ENCODE measurements around the gene CHRNA1.

CHRNA1 gene

DNA sequence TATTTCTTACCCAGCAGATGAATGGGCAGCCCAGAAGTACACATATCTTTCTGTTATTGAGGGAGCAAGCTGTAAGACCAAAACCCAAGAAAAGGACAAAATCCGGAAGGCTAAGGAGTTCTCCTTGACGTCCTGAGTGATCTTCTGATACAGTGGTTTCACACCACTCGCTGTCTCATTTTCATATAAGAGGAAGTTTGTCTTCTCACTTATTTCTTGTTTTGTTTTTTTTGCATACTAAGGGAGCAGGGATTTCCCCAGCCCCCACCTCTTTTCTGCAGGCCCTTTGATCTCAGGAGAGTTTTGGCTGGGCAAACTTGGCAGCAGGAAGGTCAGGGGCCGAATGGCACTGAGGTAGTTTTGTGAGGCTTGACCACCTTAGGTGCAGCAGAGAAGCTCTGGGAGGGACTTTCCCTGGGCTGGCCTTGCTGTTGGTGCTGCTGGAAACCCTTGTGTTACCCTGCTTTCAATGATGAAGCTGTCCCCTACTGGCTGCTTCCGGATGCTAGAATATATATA, 13.3 kb downstream of the CHRNA1 start:
- Histone ChIP-seq H3K4me3 (replicated peaks; ENCODE audit: low read depth, low read length) (no peak overlapping the region), H3K36me3 (ENCODE audit: control insufficient read depth, insufficient read depth, low read length) (no peaks in the 10 kb centered on the region), H3K27me3 (replicated peaks; ENCODE audit: control insufficient read depth, insufficient read depth, low read length) (no peaks in the 10 kb centered on the region; the same call in 1 of the 2 replicates)
- DNase-seq (ENCODE audit: extremely low read depth, insufficient read length): peak; percentile 59
- TF ChIP-seq, protein P1, sequence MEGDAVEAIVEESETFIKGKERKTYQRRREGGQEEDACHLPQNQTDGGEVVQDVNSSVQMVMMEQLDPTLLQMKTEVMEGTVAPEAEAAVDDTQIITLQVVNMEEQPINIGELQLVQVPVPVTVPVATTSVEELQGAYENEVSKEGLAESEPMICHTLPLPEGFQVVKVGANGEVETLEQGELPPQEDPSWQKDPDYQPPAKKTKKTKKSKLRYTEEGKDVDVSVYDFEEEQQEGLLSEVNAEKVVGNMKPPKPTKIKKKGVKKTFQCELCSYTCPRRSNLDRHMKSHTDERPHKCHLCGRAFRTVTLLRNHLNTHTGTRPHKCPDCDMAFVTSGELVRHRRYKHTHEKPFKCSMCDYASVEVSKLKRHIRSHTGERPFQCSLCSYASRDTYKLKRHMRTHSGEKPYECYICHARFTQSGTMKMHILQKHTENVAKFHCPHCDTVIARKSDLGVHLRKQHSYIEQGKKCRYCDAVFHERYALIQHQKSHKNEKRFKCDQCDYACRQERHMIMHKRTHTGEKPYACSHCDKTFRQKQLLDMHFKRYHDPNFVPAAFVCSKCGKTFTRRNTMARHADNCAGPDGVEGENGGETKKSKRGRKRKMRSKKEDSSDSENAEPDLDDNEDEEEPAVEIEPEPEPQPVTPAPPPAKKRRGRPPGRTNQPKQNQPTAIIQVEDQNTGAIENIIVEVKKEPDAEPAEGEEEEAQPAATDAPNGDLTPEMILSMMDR (IDR thresholded peaks at IDR 0.05; ENCODE audit: insufficient read depth, low read length, poor library complexity, severe bottlenecking): peak; percentile 5

DNA sequence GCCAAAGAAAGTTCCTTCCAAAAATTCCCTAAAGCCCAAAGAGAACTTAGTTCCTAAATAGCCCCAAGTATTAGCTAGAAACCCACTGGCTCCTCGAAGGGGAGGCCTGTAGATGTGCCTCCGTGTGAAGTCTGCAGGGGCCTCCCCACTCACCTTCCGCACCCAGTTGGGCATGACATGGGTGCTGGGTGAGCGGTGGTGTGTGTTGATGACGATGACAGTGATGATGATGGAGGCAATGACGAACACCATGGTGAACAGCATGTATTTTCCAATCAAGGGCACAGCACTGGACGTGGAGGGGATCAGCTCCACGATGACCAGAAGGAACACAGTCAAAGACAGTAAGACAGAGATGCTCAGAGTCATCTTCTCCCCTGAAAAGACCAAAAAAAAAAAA, 14.5 kb downstream of the CHRNA1 start:
- Histone ChIP-seq H3K36me3 (ENCODE audit: control insufficient read depth, insufficient read depth, low read length) (no peaks in the 10 kb centered on the region), H3K27me3 (replicated peaks; ENCODE audit: control insufficient read depth, insufficient read depth, low read length) (no peaks in the 10 kb centered on the region; the same call in 1 of the 2 replicates), H3K4me3 (replicated peaks; ENCODE audit: low read depth, low read length) (no peak overlapping the region)
- TF ChIP-seq, protein P1 (IDR thresholded peaks at IDR 0.05; ENCODE audit: insufficient read depth, low read length, poor library complexity, severe bottlenecking): no peak
- no peak for DNase-seq (ENCODE audit: extremely low read depth, insufficient read length)

DNA sequence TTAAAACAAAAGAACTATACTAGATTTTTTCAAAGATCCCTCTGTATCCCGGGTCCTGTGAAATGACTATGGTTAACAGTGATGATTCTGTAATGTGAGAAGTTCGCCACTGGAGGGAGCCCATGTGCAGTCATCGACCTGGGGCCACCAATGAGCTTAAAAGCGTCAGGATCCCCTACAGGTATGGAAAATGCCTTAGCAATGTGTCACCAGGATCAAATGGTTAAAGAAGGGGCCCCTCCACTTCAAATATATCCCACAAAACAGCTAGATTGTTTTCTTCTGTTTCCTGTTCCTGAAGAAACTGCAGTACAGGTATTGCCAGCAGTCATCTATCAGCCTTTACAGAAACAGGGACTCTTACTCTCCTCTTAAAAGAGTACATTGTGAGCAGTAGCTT, 15.3 kb downstream of the CHRNA1 start:
- Histone ChIP-seq H3K36me3 (ENCODE audit: control insufficient read depth, insufficient read depth, low read length) (no peaks in the 10 kb centered on the region), H3K4me3 (replicated peaks; ENCODE audit: low read depth, low read length) (no peak overlapping the region), H3K27me3 (replicated peaks; ENCODE audit: control insufficient read depth, insufficient read depth, low read length) (no peaks in the 10 kb centered on the region; the same call in 1 of the 2 replicates)
- TF ChIP-seq, protein P1 (IDR thresholded peaks at IDR 0.05; ENCODE audit: insufficient read depth, low read length, poor library complexity, severe bottlenecking): peak; percentile 84
- DNase-seq (ENCODE audit: extremely low read depth, insufficient read length): no peak

DNA sequence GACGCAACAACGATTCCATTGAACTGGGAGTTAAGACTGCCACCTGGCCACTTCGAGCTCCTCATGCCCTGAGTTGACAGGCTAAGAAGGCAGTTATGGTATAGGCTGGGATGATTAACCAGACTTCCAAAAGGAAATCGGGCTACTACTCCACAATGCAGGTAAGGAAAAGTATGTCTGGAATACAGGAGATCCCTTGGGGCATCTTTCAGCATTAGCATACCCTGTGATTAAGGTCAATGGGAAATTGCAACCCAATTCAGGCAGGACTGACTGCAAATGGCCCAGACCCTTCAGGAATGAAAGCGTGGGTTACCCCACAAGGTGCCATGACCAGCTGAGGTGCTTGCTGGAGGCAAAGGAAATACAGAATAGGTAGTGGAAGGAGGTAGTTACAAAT, 19.1 kb downstream of the CHRNA1 start:
- no peaks in the 10 kb centered on the region for H3K36me3 ChIP-seq (ENCODE audit: control insufficient read depth, insufficient read depth, low read length)
- H3K4me3 ChIP-seq (replicated peaks; ENCODE audit: low read depth, low read length): no peak overlapping the region
- DNase-seq (ENCODE audit: extremely low read depth, insufficient read length): no peak
- TF ChIP-seq, protein P1 (IDR thresholded peaks at IDR 0.05; ENCODE audit: insufficient read depth, low read length, poor library complexity, severe bottlenecking): no peak
- H3K27me3 ChIP-seq (replicated peaks; ENCODE audit: control insufficient read depth, insufficient read depth, low read length): no peaks in the 10 kb centered on the region; the same call in 1 of the 2 replicates

DNA sequence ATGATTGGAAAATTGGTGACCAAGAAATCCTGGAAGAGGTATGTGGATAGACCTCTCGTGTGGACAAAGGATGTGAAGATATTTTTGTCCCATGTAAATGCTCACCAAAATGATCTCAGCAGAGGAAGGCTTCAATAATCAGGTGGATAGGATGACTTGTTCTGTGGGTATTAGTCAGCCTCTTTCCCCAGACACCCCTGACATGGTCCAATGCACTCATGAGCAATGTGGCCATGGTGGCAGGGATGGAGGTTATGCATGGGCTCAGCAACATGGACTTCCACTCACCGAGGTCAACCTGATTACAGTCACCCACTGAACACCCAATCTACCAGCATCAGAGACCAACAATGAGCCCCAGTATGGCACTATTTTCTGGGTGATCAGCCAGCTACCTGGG, 20.2 kb downstream of the CHRNA1 start:
- Histone ChIP-seq H3K4me3 (replicated peaks; ENCODE audit: low read depth, low read length) (no peak overlapping the region), H3K27me3 (replicated peaks; ENCODE audit: control insufficient read depth, insufficient read depth, low read length) (no peaks in the 10 kb centered on the region; the same call in 1 of the 2 replicates), H3K36me3 (ENCODE audit: control insufficient read depth, insufficient read depth, low read length) (no peaks in the 10 kb centered on the region)
- no peak for DNase-seq (ENCODE audit: extremely low read depth, insufficient read length)
- TF ChIP-seq, protein P1 (IDR thresholded peaks at IDR 0.05; ENCODE audit: insufficient read depth, low read length, poor library complexity, severe bottlenecking): no peak

DNA sequence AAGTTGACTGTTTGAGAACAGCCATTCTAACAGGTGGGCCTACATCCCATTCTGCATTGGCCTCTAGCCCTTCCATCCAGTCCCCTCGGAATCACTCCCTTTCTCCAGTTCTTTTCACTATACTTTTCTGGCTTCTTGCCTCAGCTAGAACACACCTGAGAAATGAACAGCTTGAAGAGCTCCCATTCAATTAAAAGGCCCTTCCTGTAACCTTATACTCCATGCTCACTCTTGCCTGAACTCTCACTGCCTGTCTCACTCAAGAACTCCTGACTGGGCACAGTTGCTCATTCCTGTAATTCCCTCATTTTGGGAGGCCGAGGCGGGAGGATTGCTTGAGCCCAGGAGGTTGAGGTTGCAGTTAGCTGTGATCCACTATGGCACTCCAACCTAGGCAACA, 23.6 kb downstream of the CHRNA1 start:
- H3K4me3 ChIP-seq (replicated peaks; ENCODE audit: low read depth, low read length): no peak overlapping the region
- no peaks in the 10 kb centered on the region; the same call in 1 of the 2 replicates for H3K27me3 ChIP-seq (replicated peaks; ENCODE audit: control insufficient read depth, insufficient read depth, low read length)
- H3K36me3 ChIP-seq (ENCODE audit: control insufficient read depth, insufficient read depth, low read length): no peaks in the 10 kb centered on the region
- no peak for DNase-seq (ENCODE audit: extremely low read depth, insufficient read length)
- TF ChIP-seq, protein P1 (IDR thresholded peaks at IDR 0.05; ENCODE audit: insufficient read depth, low read length, poor library complexity, severe bottlenecking): no peak

Data from GM06990 (cell line).